Measurements from ENCODE around the gene SUPT3H. TPM values are rescaled to one million over a fixed set of nuclear protein-coding genes. Genes with fewer than 3 reads are reported as not detected.

The SUPT3H gene
- total RNA-seq, 1 experiment from 2014 or later = 35.8 TPM

DNA sequence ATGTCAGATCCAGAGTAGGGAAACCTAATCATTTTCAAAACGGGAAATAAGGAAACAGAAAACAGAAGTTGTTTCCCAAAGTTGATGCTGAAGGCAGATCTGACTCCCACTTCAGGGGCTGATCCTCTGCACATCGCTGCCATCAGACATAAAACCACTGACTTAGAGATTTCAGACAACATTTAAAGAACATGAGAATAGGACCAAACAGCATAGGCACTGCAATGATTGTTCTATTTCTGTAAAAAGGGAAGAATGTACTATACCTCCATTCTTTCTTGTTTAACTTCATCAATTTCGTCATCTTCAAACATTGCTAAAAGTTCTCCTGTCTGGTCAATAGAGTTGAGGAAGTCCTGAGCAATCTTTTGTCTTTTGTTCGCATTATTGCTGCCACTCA is 374.3 kb downstream of the SUPT3H start:
- no peak for DNase-seq (ENCODE audit: low read depth)

GRCh38 chr6:45002390-45003105 is 375.2 kb downstream of the SUPT3H start:
- no peak for DNase-seq (ENCODE audit: low read depth)

GRCh38 chr6:45001663-45002062 is 376.1 kb downstream of the SUPT3H start:
- no peak for DNase-seq (ENCODE audit: low read depth)

DNA sequence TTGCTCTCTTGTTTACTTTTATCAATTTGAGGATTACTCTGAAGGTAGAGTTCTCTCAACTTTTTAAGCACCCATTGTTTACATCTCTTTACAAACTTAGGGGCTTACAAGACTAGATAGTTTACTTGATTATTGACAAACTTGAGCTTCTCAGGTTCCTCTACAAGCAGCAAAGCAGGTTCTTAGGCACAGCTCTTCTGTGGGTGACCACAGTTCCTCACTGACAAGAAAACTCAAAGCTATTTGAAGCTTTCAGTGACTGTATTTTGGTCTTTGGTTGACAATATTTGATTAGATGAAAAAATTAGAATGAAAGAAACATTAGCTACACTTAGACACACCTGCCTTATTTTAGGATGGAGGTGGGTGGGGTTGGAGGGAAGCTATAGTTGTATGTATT is 376.9 kb downstream of the SUPT3H start:
- DNase-seq (ENCODE audit: low read depth) = no peak

GRCh38 chr6:44999066-44999465 is 378.7 kb downstream of the SUPT3H start:
- no peak for DNase-seq (ENCODE audit: low read depth)

GRCh38 chr6:44995486-44996132 is 382.1 kb downstream of the SUPT3H start:
- DNase-seq (ENCODE audit: low read depth) = no peak

DNA sequence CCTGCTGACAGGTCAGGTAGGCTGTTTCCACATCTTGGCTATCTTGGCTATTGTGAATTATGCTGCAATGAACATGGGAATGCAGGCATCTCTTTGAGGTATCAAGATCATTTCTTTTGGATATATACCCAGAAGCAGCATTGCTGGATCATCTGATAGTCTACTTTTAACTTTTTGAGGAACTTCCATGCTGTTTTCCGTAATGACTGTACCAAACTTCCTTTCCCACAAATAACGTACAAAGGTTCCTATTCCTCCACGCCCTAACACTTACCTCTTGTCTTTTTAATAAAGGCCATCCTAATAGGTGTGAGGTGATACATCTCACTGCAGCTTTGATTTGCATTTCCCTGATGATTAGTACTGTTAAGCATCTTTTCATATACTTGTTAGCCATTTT is 388.3 kb downstream of the SUPT3H start:
- DNase-seq (ENCODE audit: low read depth) = no peak

DNA sequence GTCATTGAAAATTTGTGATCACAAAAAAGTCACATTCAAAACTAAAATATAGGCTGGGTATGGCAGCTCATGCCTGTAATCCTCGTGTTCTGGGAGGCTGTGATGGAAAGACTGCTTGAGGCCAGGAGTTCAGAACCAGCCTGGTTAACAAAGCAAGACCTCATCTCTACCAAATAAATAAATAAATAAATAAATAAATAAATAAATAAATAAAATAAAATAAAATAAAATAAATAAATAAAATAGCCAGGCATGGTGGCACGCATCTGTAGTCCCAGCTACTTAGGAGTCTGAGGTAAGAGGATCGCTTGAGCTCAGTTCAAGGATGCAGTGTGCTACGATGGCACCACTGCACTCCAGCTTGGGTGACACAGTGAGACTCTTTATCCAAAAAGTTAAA is 392.7 kb downstream of the SUPT3H start:
- DNase-seq (ENCODE audit: low read depth) = no peak

DNA sequence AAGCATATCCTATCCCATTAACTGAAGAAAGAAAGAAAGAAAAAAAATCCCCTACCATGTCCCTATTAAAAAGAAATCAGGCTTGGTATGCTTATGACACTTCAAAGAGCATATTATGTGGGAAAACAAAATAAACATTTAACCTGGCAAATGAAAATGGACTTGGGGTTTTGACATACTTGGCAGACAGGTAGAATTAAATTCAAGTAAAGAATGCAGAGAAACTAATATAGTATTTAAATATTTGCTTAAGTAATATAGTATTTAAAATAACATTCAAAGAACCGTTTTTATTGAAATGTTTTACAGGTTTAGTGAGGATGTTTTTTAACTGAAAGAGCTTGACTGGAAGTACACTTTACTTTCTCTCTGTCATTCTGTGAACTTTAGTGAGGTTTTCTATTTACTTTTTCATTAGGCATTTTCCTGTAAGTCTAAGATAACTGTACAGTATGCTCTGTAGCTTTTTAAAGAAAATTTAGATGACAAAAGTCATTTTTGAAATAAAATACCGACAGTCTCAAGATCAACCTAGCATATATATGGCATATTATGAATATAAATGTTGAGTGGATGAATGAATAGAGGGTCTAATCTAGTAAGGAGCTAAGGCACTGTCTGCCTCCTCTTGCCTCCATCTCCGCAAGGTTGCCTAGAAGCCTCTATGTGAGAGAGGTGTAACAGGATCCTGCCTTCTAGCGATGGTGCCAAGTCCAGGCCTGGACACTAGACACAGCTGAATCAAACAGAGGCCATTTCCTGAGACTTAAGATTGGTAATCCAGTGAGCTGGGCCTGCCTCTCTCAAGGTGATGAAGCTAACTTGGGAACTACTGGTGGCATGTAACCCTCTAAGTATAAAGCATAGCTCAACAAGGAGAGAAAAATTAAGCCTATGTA is 394.0 kb downstream of the SUPT3H start:
- DNase-seq (ENCODE audit: low read depth) = no peak

DNA sequence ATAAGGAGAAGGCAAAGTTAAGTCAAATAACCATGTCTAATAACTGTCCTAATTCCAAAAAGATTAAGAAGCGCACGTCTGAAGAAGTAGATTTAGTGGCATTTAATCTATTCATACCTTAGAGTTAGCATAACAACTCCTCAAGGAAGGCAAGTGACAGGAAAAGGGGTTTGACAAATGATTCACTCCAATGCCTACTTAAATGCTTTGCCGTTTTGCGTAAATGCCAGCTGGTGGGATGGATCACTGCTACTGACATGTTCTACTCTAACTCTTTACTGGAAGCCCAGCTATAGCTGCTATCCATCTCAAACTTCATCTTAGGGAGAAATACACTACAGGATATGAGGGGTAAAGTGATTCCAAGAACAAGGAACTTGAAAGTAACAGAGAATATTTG is 396.9 kb downstream of the SUPT3H start:
- DNase-seq (ENCODE audit: low read depth) = no peak

- DNase-seq (ENCODE audit: low read depth) = no peak
Measured at GRCh38 chr6:44976677-44977641, 400.8 kb downstream of the SUPT3H start.

DNA sequence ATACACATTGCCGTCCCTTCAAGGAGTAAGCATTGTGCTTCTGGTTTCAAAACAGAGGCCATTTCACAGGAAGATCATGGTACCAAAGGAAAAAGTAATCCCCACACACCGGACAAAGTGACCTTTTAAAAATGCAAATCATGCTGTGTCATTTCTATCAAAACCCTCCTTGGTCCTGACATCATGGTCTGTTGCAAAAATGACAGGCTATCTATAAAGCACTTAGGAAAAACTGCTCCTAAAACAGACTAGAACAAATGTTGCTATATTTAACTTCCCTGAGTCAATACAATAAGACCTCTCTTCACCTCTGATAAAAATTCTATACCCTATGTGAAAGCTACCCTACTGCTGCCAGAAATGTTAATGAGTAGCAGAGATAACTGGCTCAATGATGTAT is 403.2 kb downstream of the SUPT3H start:
- DNase-seq (ENCODE audit: low read depth) = no peak

GRCh38 chr6:44972709-44973108 is 405.0 kb downstream of the SUPT3H start:
- DNase-seq (ENCODE audit: low read depth) = no peak

- no peak for DNase-seq (ENCODE audit: low read depth)
Measured at GRCh38 chr6:44969446-44970185, 408.1 kb downstream of the SUPT3H start.

GRCh38 chr6:44967481-44967880 is 410.3 kb downstream of the SUPT3H start:
- DNase-seq (ENCODE audit: low read depth) = no peak

DNA sequence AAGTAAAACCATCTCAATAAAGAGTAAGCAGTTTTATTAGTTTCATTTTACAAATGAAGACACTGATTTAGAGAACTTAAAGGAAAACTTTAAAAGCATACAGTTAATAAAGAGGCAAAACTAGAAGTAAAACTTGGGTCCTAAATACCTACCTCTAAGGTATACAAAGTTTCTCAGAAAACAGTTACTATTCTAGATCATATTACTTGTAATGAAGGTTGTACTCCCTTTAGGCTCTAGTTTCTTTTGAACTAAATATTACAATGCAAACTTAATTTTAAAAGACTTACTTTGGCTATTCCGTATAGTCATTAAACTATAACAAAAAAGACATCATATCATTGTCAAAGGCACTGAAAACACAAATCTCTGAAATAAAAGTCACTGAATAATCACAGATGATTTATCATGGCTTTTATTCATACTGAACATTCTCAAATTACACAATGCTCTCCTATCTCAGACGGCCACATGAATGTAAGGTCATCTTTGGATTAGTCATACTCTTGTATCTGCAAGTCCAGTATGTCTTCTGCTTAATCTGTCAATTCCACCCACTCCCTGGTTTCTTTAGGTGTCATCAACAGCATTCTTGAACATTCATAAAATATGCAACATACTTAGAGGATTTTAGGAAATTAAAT is 411.2 kb downstream of the SUPT3H start:
- peak; percentile 61 for DNase-seq (ENCODE audit: low read depth)

GRCh38 chr6:44965708-44966107 is 412.0 kb downstream of the SUPT3H start:
- DNase-seq (ENCODE audit: low read depth) = no peak

- peak; percentile 6 for DNase-seq (ENCODE audit: low read depth)
Measured at GRCh38 chr6:44960898-44961297, 416.8 kb downstream of the SUPT3H start.

DNA sequence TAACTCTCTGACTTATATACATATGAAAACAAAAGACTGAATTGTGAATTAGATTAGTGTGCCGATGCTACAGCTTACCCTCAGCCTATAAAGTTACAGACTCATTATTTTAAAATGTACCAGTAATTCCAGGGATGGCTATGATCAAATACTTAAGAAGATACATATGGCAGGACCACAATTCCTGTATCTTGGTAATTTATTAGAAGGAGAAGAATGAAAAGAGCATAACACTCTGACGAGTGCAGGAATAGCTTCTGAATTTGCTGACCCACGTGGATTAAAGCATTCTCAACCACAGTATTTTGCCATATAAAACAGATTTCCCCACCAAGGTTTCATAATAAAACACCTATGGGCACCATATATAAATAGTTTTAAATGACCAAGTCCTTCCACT is 418.1 kb downstream of the SUPT3H start:
- DNase-seq (ENCODE audit: low read depth) = no peak

GRCh38 chr6:44957156-44957555 is 420.6 kb downstream of the SUPT3H start:
- DNase-seq (ENCODE audit: low read depth) = no peak
